Measurements from ENCODE around the gene CUEDC2. TPM values are rescaled to one million over a fixed set of nuclear protein-coding genes. Genes with fewer than 3 reads are reported as not detected.

Gene CUEDC2
- total RNA-seq, 2 donors from 2014 or later = 30.2 to 32.1 TPM

Small RNA genes within 50 kb of the gene (microRNA-seq; reads per million reads assigned to microRNA genes)
- 3,620 reads per million, percentile 88 among the genes with 10 or more reads in this experiment for gene MIR146B

Other genes with a start within 250 kb of the CUEDC2 start
- gene ELOVL3, start 206.3 kb downstream of the CUEDC2 start, total RNA-seq = under 1 TPM in 1 of 2 donors, not detected in 1; 0.24 TPM
- not detected for gene PITX3, start 191.1 kb downstream of the CUEDC2 start, total RNA-seq
- gene GBF1, start 187.0 kb downstream of the CUEDC2 start, total RNA-seq = 10 to 100 TPM; 59.8 to 73.4 TPM
- 10 to 100 TPM; 29.3 to 44.5 TPM for gene NFKB2, start 36.9 kb downstream of the CUEDC2 start, total RNA-seq
- gene PSD, start 13.8 kb downstream of the CUEDC2 start, total RNA-seq = 10 to 100 TPM in 1 of 2 donors, 1 to 10 TPM in 1; 4.2 to 22.5 TPM
- 10 to 100 TPM; 23.7 to 37.3 TPM for gene FBXL15, start 11.7 kb downstream of the CUEDC2 start, total RNA-seq
- gene C10orf95, start 19.0 kb upstream of the CUEDC2 start, total RNA-seq = 1 to 10 TPM; 2.8 to 4.8 TPM
- 10 to 100 TPM; 76.4 to 88.8 TPM for gene ACTR1A, start 70.1 kb upstream of the CUEDC2 start, total RNA-seq
- gene SUFU, start 71.4 kb upstream of the CUEDC2 start, total RNA-seq = 1 to 10 TPM; 7.6 to 8.6 TPM
- gene TRIM8, start 211.9 kb upstream of the CUEDC2 start, total RNA-seq = 10 to 100 TPM; 64.9 to 79.6 TPM

All from colonic mucosa (tissue), 2 donors.